ENCODE measurements around the gene IQGAP2. TPM values are rescaled to one million over a fixed set of nuclear protein-coding genes. Genes with fewer than 3 reads are reported as not detected.

The IQGAP2 gene
- total RNA-seq, 1 donor from 2014 or later: 1.3 TPM

DNA sequence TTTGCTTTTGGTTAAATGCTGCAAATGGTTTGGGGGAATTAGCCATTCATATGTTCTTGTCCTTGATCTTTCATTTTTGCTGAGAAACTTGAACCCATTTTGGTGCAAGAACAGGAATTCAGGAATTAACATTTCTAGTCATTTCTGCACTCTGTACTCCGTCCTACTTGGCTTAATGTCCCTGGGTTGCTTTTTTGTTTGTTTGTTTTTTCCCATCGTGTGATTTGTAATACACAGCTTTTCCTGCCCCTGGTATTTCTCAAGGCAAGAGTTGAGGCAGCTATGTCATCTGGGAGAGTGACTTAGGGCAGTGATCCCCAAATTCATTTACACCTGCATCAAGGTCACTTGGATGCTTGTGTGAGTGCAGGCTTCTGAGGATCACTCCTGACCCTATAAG lies 71.3 kb downstream of the IQGAP2 start:
- TF ChIP-seq, protein P1, sequence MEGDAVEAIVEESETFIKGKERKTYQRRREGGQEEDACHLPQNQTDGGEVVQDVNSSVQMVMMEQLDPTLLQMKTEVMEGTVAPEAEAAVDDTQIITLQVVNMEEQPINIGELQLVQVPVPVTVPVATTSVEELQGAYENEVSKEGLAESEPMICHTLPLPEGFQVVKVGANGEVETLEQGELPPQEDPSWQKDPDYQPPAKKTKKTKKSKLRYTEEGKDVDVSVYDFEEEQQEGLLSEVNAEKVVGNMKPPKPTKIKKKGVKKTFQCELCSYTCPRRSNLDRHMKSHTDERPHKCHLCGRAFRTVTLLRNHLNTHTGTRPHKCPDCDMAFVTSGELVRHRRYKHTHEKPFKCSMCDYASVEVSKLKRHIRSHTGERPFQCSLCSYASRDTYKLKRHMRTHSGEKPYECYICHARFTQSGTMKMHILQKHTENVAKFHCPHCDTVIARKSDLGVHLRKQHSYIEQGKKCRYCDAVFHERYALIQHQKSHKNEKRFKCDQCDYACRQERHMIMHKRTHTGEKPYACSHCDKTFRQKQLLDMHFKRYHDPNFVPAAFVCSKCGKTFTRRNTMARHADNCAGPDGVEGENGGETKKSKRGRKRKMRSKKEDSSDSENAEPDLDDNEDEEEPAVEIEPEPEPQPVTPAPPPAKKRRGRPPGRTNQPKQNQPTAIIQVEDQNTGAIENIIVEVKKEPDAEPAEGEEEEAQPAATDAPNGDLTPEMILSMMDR (conservative IDR thresholded peaks at IDR 0.05; ENCODE audit: low read depth, low read length): no peak
- H3K4me3 ChIP-seq (ENCODE audit: low read depth, low read length): no peak overlapping the region
- DNase-seq (ENCODE audit: low read depth): no peak

GRCh38 chr5:76475385-76475784 lies 72.3 kb downstream of the IQGAP2 start:
- H3K4me3 ChIP-seq (ENCODE audit: low read depth, low read length): no peak overlapping the region
- TF ChIP-seq, protein P1 (conservative IDR thresholded peaks at IDR 0.05; ENCODE audit: low read depth, low read length): no peak
- no peak for DNase-seq (ENCODE audit: low read depth)

- H3K4me3 ChIP-seq (ENCODE audit: low read depth, low read length): no peak overlapping the region
- TF ChIP-seq, protein P1 (conservative IDR thresholded peaks at IDR 0.05; ENCODE audit: low read depth, low read length): no peak
- DNase-seq (ENCODE audit: low read depth): no peak
These were observed 72.9 kb downstream of the IQGAP2 start for GRCh38 chr5:76475936-76476335.

DNA sequence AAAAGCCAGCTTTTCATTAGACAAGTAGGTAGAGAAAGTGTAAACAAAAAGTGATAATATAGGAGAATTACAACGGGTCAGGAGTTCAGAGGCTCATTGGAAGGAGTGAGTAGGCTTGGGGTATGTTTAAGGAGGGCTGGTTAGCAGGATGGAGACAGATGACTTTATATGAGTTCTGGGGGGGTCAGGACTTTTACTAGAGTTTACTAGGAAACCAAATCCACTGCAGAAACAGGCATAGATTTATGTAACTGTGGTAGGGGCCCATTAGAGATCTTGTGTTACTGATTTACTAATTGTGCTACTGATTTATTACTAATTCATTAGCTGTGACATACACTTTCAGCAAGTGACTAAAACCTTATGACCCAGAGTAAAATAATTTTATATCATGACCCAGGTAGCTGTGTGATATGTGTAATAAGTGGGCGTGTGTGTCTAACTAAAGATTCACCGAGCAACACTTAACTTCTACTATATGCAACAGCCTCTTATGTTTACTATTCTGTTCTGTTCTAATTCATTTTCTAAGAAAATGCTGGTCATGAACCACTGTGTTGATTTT lies 73.5 kb downstream of the IQGAP2 start:
- DNase-seq (ENCODE audit: low read depth): no peak
- TF ChIP-seq, protein P1 (conservative IDR thresholded peaks at IDR 0.05; ENCODE audit: low read depth, low read length): no peak
- no peak overlapping the region for H3K4me3 ChIP-seq (ENCODE audit: low read depth, low read length)

GRCh38 chr5:76477061-76477460 lies 74.0 kb downstream of the IQGAP2 start:
- no peak for DNase-seq (ENCODE audit: low read depth)
- no peak overlapping the region for H3K4me3 ChIP-seq (ENCODE audit: low read depth, low read length)
- TF ChIP-seq, protein P1 (conservative IDR thresholded peaks at IDR 0.05; ENCODE audit: low read depth, low read length): no peak

- no peak for DNase-seq (ENCODE audit: low read depth)
- TF ChIP-seq, protein P1 (conservative IDR thresholded peaks at IDR 0.05; ENCODE audit: low read depth, low read length): no peak
- no peak overlapping the region for H3K4me3 ChIP-seq (ENCODE audit: low read depth, low read length)
These were observed 74.5 kb downstream of the IQGAP2 start for GRCh38 chr5:76477571-76477970.

- DNase-seq (ENCODE audit: low read depth): no peak
- TF ChIP-seq, protein P1 (conservative IDR thresholded peaks at IDR 0.05; ENCODE audit: low read depth, low read length): no peak
- H3K4me3 ChIP-seq (ENCODE audit: low read depth, low read length): no peak overlapping the region
These were observed 76.2 kb downstream of the IQGAP2 start for GRCh38 chr5:76479281-76479680.
